Activated T-cell treated with anti-CD3 and anti-CD28 coated beads, Interleukin-2, amount 50 U/mL, for 1 hour (primary cell): ENCODE data around the gene HSPB7.

Experiments
- DNase-seq: peaks from one replicate; pipeline ENCODE4 v3.0.0-alpha.2; 2020

HSPB7 gene

GRCh38 chr1:15973772-15974171 lies 44.1 kb downstream of the HSPB7 start:
- DNase-seq = no peak

- DNase-seq = no peak
Observed at GRCh38 chr1:15972409-15972808, 45.4 kb downstream of the HSPB7 start.

- DNase-seq = no peak
Observed at GRCh38 chr1:15970911-15971310, 46.9 kb downstream of the HSPB7 start.

GRCh38 chr1:15969321-15969880 lies 48.4 kb downstream of the HSPB7 start:
- no peak for DNase-seq

DNA sequence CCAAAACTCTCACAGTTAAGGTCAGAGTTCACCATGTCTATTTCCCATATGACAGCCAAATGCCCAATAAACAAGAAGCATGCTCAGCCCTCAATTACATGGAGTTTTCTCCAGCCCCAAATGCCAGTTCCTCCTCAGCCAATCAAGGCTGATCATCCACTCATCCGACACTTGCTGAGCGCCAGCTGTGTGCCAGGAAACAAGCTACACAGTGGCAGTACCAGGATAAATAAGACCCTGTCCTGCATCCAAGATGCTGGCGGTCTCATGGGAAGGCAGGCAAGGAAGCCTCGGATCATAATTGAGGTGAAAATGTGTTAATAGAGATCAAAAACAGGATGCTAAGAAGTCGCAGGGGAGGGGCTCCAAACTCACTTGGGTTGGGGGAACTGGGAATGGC lies 49.7 kb downstream of the HSPB7 start:
- DNase-seq = no peak

DNA sequence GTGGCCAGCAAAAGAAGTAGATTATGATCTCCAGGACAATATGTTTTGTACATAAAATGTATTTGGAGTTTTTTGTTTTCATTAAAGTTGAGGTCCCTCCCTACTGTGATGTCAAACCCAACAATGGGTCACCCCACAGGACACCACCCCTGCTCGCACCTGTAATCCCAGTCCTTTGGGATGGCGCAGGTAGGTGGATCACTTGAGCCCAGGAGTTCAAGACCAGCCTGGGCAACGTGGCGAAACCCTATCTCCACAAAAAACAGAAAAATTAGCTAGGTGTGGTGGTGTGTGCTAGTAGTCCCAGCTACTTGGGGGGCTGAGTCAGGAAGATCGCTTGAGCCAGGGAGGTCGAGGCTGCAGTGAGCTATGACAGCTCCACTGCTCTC lies 50.9 kb downstream of the HSPB7 start:
- no peak for DNase-seq

DNA sequence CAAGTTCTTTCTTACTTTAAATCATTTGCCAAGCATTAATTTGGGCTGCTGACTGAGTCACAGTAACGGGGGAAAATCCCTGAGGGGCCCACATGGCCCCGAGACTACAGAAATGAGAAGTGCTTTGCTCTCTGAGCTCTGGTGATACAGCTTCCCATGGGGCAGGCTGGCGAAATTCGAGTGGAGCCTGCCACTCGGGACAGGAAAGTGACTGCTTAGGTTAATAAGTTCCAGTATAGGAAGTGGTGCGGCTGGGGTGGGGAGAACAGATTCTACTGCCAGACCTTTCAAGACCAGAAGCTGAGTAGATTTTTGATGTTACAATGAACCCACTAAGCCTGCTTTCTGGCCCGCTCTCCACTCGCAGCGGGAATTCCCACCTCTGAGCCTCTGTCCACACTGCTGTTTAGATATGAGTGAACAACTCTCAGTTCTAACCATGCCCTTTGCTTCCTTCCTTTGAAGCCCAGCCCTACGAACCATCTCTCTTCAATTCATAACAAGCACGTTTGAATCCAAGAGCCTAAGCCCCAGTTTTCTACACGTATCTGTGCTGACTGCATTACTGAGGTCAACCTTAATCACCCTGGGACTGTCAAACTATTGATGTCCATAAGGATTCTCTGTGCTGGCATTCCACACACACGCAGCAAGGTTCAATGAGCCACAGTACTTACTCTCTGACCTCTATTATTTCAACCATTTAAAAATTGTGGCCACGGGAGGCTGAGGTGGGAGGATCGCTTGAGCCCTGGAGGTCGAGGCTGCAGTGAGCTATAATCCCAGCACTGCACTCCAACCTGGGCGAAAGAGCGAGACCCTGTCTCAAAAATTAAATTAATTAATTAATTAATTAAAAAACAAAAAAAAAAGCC lies 51.5 kb downstream of the HSPB7 start:
- DNase-seq = peak; percentile 63

DNA sequence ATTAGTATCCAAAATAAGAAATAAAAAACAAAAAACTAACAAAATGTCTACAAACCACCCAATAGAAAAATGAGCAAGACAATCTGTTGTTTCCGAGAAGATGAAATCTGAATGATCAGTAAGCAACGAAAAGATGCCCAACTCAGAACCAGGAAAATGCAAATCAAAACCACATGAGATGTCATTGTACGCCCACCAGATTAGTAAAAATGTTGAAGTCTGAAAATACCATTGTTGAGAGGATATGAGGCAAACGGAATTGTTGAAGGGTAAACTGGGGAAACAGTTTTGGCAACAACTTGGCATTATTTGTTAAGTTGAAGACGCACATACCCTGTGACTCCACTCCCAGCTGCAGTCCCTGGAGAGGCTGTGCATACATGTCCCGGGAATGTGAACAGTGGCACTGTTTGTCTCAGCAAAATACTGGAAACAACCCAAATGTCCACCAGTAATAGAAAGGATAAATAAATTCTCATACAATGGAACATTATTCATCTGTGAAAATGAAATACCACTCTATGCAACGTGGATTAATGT lies 52.5 kb downstream of the HSPB7 start:
- no peak for DNase-seq
